Endometrium (tissue), 2 donors: ENCODE measurements around the gene EMC9.
A peak's percentile ranks its signal among the peaks of the same experiment; 100 is the strongest.

Experiments used
- FAIRE-seq: peaks from 2 replicates; lab custom pipeline; 2012; peaks lifted over from hg19 to GRCh38; lab: Jason Lieb, UNC
- donor health status: control.
- donor health status: control.

EMC9 gene

GRCh38 chr14:24177041-24177825 lies 35.8 kb upstream of the EMC9 start:
- no peak for FAIRE-seq

DNA sequence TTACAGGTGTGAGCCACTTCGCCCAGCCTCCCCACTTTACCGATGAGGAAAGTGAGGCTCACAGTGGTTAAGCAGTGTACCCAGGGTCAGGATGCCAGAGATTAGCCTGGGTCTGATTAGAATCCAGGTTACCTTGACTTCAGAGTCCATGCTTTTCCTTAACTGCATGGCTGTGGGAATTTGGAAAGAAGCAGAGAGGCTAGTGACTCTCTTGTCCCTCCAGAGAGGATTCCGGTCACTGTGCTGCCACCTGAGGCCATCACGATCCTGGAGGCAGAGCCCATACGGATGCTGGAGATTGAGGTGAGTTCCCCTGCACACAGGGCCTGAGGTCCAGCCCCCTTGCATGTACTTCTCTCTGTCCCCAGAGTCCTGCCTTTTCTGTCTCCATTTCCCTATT lies 35.2 kb upstream of the EMC9 start:
- no peak for FAIRE-seq

DNA sequence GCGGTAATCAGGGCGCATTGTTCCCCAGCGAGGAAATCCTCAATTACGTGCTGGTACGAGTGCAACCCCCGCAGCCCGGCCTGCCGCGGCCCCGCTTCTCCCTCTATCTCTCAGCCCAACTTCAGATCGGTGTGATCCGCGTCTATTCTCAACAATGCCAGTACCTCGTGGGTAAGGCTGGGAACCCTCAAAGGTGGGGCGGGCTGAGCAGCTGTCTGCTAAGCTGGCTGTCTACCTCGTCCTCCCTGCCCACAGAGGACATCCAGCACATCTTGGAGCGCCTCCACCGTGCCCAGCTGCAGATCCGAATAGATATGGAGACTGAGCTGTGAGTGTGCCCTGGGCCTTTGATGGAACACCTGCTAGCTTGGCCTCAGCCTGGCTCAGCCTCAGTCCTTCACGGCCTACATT lies 31.5 kb upstream of the EMC9 start:
- no peak for FAIRE-seq

DNA sequence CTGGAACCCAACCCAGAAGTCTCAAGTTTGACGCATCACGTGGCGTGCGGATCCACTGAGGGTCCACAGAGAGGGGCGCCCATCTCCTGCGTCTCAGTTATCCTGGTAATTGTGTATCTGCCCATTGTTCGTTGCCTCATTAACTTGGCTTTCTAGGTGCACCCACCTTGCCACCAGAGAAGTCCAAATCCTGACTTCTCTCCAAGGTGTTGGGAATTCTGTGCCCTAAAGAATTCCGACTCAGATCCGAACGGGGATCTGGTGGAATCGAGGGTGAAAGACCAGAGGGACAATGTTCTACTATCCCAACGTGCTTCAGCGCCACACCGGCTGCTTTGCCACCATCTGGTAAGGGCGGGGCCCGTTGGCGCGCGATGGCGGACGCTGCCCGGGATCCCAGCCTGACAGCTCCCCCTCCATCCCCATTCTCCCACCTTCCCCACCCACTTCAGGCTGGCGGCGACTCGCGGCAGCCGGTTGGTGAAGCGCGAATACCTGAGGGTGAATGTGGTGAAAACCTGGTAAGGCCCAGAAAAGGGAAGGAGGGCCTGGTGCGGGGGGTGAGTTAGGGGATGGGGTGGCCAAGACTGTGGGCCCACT lies 31.0 kb upstream of the EMC9 start:
- FAIRE-seq: no peak

GRCh38 chr14:24171422-24172260 lies 30.2 kb upstream of the EMC9 start, which contains the start of gene REC8:
Gene REC8 (plus strand): TSS chr14:24172080. CDS start chr14:24172553, 473 bp downstream.
- FAIRE-seq: peak; percentile 77

GRCh38 chr14:24167469-24168114 lies 26.2 kb upstream of the EMC9 start:
- FAIRE-seq: no peak

GRCh38 chr14:24165785-24166184 lies 24.4 kb upstream of the EMC9 start:
- FAIRE-seq: no peak

- no peak for FAIRE-seq
Measured at GRCh38 chr14:24164518-24164991, 23.2 kb upstream of the EMC9 start.

- FAIRE-seq: no peak
Measured at GRCh38 chr14:24162093-24162492, 20.7 kb upstream of the EMC9 start.

DNA sequence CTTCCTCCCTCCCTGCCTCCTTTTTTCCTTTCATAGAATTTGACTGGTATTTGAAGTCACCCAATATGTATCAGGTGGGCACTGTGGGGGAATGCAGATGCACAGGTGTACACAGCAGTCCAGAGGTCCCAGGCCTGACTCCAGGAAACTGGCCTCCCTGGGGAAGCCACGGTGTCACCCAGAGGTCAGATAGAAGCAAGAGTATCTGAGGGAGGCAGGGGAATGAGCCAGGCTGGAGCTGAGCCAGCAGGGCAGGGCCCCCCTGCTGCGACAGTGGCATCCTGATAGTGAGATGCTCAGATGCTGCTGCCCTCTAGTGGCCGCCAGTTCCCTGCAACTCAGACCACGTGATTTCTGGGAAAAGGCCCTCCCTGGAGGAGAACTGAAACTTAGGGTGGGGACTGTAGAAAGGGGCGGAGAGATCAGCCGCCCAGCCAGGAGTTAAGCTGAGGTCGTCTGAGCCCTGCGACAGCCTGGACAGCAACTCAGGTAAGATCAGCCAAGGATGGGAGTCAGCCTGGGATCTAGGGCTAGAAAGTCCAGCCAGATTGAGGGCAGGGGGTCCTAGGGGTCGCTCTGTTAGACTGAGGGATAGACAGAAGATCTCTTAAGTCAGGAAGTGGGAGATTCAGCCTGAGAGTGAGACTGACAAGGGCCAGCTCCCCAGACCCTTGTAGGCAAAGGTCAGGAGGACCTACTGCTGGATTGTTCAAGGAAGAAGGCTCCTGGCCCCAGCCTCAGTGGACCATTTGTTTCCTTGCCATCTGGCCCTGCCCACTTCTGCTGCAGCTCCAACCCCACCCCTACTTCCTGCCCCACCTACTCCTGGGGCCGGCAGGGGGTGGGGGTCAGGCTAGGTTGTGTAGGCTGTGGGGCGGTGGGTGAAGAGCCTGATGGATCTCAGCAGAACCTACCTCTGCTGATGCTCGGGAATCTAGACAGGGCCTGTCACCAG lies 19.7 kb upstream of the EMC9 start, which contains the start of gene IRF9:
IRF9 (plus strand) TSS at position 416 of the 955 bp plus-strand sequence. CDS start 880 bp downstream, outside the sequence.
- peak; percentile 76 for FAIRE-seq

- FAIRE-seq: no peak
Measured at GRCh38 chr14:24160499-24160849, 19.1 kb upstream of the EMC9 start.

DNA sequence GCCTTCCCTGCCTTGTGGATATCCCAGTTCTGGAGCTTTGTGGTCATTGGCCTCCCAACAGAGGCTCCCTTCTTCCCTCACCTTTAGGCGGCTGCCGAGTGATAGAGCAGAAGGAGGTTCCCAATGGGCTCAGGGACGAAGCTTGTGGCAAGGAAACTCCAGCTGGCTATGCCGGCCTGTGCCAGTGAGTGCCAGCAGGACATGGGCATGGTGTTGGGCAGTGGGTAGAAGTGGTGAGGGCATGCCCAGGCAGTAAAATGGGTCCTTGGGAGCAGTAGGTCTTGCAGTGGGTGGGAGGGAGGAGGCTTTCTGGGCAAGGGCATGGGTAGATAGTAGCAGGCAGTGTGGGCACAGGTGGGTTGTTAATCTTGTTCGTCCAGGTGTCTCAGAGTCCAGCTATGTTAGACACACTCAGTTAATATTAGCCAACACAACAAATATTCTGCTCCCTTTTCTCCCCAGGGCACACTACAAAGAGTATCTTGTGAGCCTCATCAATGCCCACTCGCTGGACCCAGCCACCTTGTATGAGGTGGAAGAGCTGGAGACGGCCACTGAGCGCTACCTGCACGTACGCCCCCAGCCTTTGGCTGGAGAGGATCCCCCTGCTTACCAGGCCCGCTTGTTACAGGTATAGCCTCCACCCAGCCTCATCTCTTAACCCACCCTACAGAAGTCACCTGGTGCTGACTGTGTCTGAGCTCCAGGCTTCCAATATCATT lies 18.5 kb upstream of the EMC9 start:
- no peak for FAIRE-seq

GRCh38 chr14:24157331-24157730 lies 15.9 kb upstream of the EMC9 start:
- no peak for FAIRE-seq

DNA sequence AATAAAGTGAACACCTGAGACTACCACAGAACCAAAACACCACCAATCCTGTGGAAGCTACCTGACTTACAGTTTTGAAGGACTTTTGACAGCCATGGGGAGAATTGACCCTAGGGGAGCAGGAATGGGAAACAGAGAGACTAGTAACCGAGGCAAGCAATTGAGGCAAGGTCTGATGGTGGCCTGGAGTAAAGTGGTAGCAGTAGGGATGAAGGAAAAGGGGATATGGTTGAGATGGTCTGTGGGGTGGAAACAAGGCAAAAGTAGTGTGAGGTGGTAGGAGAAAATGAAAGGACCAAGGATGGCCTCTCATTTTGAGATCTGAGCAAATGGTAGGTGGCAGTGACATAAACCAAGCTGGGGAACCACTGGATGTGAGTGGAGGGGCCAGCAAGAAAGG lies 15.4 kb upstream of the EMC9 start:
- no peak for FAIRE-seq

- no peak for FAIRE-seq
Measured at GRCh38 chr14:24155100-24155499, 13.7 kb upstream of the EMC9 start.

DNA sequence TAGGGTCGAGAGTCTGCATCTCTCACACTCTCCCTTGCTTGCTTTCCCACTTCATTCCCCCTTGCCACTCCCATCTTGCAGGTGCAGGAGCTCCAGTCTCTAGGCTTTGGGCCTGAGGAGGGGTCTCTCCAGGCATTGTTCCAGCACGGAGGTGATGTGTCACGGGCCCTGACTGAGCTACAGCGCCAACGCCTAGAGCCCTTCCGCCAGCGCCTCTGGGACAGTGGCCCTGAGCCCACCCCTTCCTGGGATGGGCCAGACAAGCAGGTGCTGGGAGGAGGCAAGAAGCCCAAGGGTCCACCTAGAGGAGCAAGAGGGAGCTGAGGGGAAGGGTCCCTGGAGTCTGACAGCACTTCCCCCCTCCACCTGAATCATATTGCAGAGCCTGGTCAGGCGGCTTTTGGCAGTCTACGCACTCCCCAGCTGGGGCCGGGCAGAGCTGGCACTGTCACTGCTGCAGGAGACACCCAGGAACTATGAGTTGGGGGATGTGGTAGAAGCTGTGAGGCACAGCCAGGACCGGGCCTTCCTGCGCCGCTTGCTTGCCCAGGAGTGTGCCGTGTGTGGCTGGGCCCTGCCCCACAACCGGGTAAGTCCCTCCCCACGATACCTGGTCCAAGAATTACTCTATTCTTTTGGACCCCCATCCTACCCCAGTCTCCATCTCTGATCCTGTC lies 10.2 kb upstream of the EMC9 start:
- FAIRE-seq: no peak

- FAIRE-seq: no peak
Measured at GRCh38 chr14:24150993-24151392, 9.6 kb upstream of the EMC9 start.

DNA sequence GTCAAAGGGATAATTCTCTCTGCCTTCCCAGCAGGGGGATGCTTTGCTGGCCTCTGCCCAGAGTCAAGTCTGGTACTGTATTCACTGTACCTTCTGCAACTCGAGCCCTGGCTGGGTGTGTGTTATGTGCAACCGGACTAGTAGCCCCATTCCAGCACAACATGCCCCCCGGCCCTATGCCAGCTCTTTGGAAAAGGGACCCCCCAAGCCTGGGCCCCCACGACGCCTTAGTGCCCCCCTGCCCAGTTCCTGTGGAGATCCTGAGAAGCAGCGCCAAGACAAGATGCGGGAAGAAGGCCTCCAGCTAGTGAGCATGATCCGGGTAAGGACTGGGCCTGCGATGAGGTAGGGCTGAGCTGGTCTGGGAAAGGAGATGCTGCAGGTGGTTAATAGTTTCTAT lies 9.2 kb upstream of the EMC9 start:
- no peak for FAIRE-seq

DNA sequence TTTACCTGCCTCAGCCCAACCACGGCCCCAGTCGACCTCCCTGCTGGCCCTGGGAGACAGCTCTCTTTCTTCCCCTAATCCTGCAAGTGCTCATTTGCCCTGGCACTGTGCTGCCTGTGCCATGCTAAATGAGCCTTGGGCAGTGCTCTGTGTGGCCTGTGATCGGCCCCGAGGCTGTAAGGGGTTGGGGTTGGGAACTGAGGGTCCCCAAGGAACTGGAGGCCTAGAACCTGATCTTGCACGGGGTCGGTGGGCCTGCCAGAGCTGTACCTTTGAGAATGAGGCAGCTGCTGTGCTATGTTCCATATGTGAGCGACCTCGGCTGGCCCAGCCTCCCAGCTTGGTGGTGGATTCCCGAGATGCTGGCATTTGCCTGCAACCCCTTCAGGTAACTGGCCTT lies 8.7 kb upstream of the EMC9 start:
- FAIRE-seq: no peak
